Stimulated activated CD8-positive, alpha-beta memory T cell treated with anti-CD3 and anti-CD28 coated beads, Interleukin-4, amount 100 ng/mL, for 1 hour (primary cell): ENCODE data around the gene SCAND1.

Experiments
- DNase-seq, 2 donors: peaks; one replicate each; pipeline ENCODE4 v3.0.0-alpha.2; 2020; ENCODE audit warnings: low read depth in 2 of 2, low spot score in 1 of 2

SCAND1 gene

GRCh38 chr20:35908007-35908406 is 46.3 kb downstream of the SCAND1 start:
- DNase-seq: no peak

GRCh38 chr20:35907017-35907701 is 47.1 kb downstream of the SCAND1 start:
- no peak for DNase-seq

GRCh38 chr20:35904982-35905663 is 49.2 kb downstream of the SCAND1 start:
- no peak for DNase-seq

GRCh38 chr20:35903843-35904242 is 50.5 kb downstream of the SCAND1 start:
- DNase-seq: no peak
